H1 (cell line): ENCODE results near the gene TMA7B. TPM values are rescaled to one million over a fixed set of nuclear protein-coding genes. Genes with fewer than 3 reads are reported as not detected.

Source experiments
- CHD1 ChIP-seq: IDR thresholded peaks from 2 replicates; pipeline ENCODE4 v1.6.1; 2012; ENCODE audit warnings: low read depth, low read length, improper control_type of control experiment
- JUND ChIP-seq: IDR thresholded peaks from 2 replicates; pipeline ENCODE4 v1.6.1; 2011; ENCODE audit warnings: mild to moderate bottlenecking, improper control_type of control experiment, low read length
- SAP30 ChIP-seq: fragments of 300-600 bp; sonication (generic); IDR thresholded peaks from 2 replicates; pipeline ENCODE4 v1.7.1; 2012; ENCODE audit warnings: low read length, moderate library complexity, mild to moderate bottlenecking, inconsistent platforms; ENCODE audit not compliant: insufficient read depth, insufficient replicate concordance
- SIRT6 ChIP-seq: IDR thresholded peaks from one replicate; pipeline ENCODE4 v1.7.1; 2012; ENCODE audit warnings: low read length, inconsistent platforms
- polyA plus RNA-seq, 7 experiments: library from polyadenylated mRNA; depleted of rRNA in 3 of 7; stranded (reverse) in 5 of 7; unstranded in 2 of 7; fragments of >200 nt in 5 of 7; fragments of 200-250 nt in 2 of 7; gene quantifications; 1 replicate in 5 of 7; 2 replicates in 1 of 7; 4 replicates in 1 of 7; pipeline versions ENCODE4 v1.2.1 to v1.2.3, GENCODE V29; 2011 to 2013; ENCODE audit warnings: missing spikeins in 2 of 7, mixed read lengths in 2 of 7
- total RNA-seq: library from RNA; stranded (reverse); fragmentation: NEBNext Ultra II Directional; extraction: Animal tissue kit (Norgen Biotek cat#: 25700); gene quantifications from 2 replicates; pipeline ENCODE4 v1.2.1, GENCODE V29; 2021

TMA7B gene
- total and polyA plus RNA-seq, 2 of the 8 experiments (the other 6 are each of a cell fraction or from before 2014, with no cell fraction given), result not detected

DNA sequence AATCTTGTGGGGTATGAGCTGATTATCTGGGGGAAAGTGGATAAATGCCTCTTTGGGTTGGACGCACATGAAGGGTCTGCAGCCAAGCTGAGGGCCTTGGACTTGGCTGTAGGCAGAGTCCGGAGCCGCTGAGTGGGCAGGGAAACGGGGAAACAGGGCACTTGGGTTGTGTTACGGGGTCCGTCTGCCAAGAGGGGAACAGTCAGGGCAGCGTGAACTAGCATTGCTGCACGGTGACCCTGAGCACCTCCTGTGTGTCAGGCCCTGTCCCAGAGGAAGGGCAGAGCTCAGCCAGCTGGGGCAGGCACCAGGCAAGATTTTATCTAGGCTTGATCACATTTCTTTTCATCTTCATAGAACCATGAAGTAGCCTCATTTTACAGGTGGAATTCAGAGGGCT is 46.4 kb downstream of the TMA7B start (continued):
- TF ChIP-seq CHD1 (no peak), SIRT6 (no peak), JUND (no peak), SAP30 (no peak)
